HEK293 (cell line): Measurements from ENCODE around the gene RPP25L.

Experiments
- CTCF ChIA-PET: fragments of 350-600 bp; formaldehyde crosslinking; extraction: SDS; loops from one replicate; lab custom pipeline; 2021; ENCODE audit warnings: antibody characterized with exemption; lab: Yijun Ruan, JAX
- POLR2A ChIA-PET: fragments of 300-600 bp; formaldehyde crosslinking; extraction: SDS; loops from one replicate; lab custom pipeline; 2020; ENCODE audit warnings: antibody characterized with exemption, inconsistent platforms; lab: Yijun Ruan, JAX
- H3K27ac ChIP-seq: fragments of 200-500 bp; sonication (Bioruptor generic); 2 replicates; pipeline ENCODE4 v1.5.1; 2014; ENCODE audit warnings: low read depth, low read length, control low read depth, inconsistent platforms; ENCODE audit errors: extremely low read depth
- H3K36me3 ChIP-seq, 2 experiments: fragments of 200-500 bp in 1 of 2; sonication (Bioruptor generic) in 1 of 2; 1 replicate in 1 of 2; 2 replicates in 1 of 2; pipeline ENCODE4 v1.5.1; 2014 to 2017; ENCODE audit warnings: inconsistent platforms in 2 of 2, low read length in 2 of 2; ENCODE audit not compliant: control insufficient read depth in 2 of 2, insufficient read depth in 1 of 2
- H3K4me1 ChIP-seq: fragments of 200-500 bp; sonication (Bioruptor generic); 2 replicates; pipeline ENCODE4 v1.5.1; 2014; ENCODE audit warnings: mild to moderate bottlenecking, low read length, inconsistent platforms; ENCODE audit not compliant: control insufficient read depth, insufficient read depth
- H3K4me3 ChIP-seq: 2 replicates; pipeline ENCODE4 v1.5.1; 2011; ENCODE audit warnings: low read depth, mild to moderate bottlenecking, control low read depth, low read length, moderate library complexity
- H3K9me3 ChIP-seq: fragments of 200-500 bp; sonication (Bioruptor generic); 2 replicates; pipeline ENCODE4 v1.5.1; 2014; ENCODE audit warnings: low read depth, low read length, inconsistent platforms; ENCODE audit not compliant: control insufficient read depth, insufficient read depth
- GLIS1 ChIP-seq: fragments of 450-650 bp; formaldehyde crosslinking; IDR thresholded peaks from 2 replicates; pipeline ENCODE4 v1.5.1; 2016; ENCODE audit warnings: missing biosample characterization, missing genetic modification characterization
- KLF1 ChIP-seq: fragments of 450-650 bp; formaldehyde crosslinking; IDR thresholded peaks from 2 replicates; pipeline ENCODE4 v1.5.1; 2016; ENCODE audit warnings: missing biosample characterization, missing genetic modification characterization
- KLF7 ChIP-seq: fragments of 450-650 bp; formaldehyde crosslinking; IDR thresholded peaks from 2 replicates; pipeline ENCODE4 v1.5.1; 2016; ENCODE audit warnings: missing biosample characterization, missing genetic modification characterization, borderline replicate concordance
- KLF9 ChIP-seq: fragments of 450-650 bp; formaldehyde crosslinking; IDR thresholded peaks from 2 replicates; pipeline ENCODE4 v1.5.1; 2016; ENCODE audit warnings: missing biosample characterization, missing genetic modification characterization, low read depth
- SALL2 ChIP-seq: fragments of 450-650 bp; formaldehyde crosslinking; IDR thresholded peaks from 2 replicates; pipeline ENCODE4 v1.5.0; 2017; ENCODE audit warnings: missing biosample characterization, mild to moderate bottlenecking, missing genetic modification characterization, borderline replicate concordance
- ZFHX2 ChIP-seq: fragments of 450-650 bp; formaldehyde crosslinking; conservative IDR thresholded peaks from 2 replicates; pipeline ENCODE4 v1.5.1; 2016; ENCODE audit warnings: missing biosample characterization, missing genetic modification characterization
- ZFP3 ChIP-seq: fragments of 450-650 bp; formaldehyde crosslinking; IDR thresholded peaks from 2 replicates; pipeline ENCODE4 v1.5.1; 2016; ENCODE audit warnings: low read depth, missing biosample characterization, missing genetic modification characterization
- ZFP69B ChIP-seq: fragments of 450-650 bp; formaldehyde crosslinking; IDR thresholded peaks from 2 replicates; pipeline ENCODE4 v1.5.1; 2016; ENCODE audit warnings: missing biosample characterization, missing genetic modification characterization
- ZNF114 ChIP-seq: fragments of 450-650 bp; formaldehyde crosslinking; IDR thresholded peaks from 2 replicates; pipeline ENCODE4 v1.5.0; 2017; ENCODE audit warnings: missing biosample characterization, missing genetic modification characterization
- ZNF157 ChIP-seq: fragments of 450-650 bp; formaldehyde crosslinking; IDR thresholded peaks from 2 replicates; pipeline ENCODE4 v1.5.1; 2016; ENCODE audit warnings: missing biosample characterization, missing genetic modification characterization
- ZNF175 ChIP-seq: fragments of 450-650 bp; formaldehyde crosslinking; IDR thresholded peaks from 2 replicates; pipeline ENCODE4 v1.5.1; 2016; ENCODE audit warnings: missing biosample characterization, missing genetic modification characterization
- ZNF335 ChIP-seq: fragments of 450-650 bp; formaldehyde crosslinking; conservative IDR thresholded peaks from 2 replicates; pipeline ENCODE4 v1.5.1; 2016; ENCODE audit warnings: missing biosample characterization, missing genetic modification characterization
- ZNF391 ChIP-seq: fragments of 450-650 bp; formaldehyde crosslinking; IDR thresholded peaks from 2 replicates; pipeline ENCODE4 v1.5.1; 2016; ENCODE audit warnings: low read depth, missing biosample characterization, missing genetic modification characterization, borderline replicate concordance
- ZNF394 ChIP-seq: fragments of 450-650 bp; formaldehyde crosslinking; IDR thresholded peaks from 2 replicates; pipeline ENCODE4 v1.5.1; 2016; ENCODE audit warnings: missing biosample characterization, missing genetic modification characterization, mild to moderate bottlenecking, moderate library complexity, borderline replicate concordance
- ZNF423 ChIP-seq: fragments of 450-650 bp; formaldehyde crosslinking; IDR thresholded peaks from 2 replicates; pipeline ENCODE4 v1.5.1; 2016; ENCODE audit warnings: missing biosample characterization, missing genetic modification characterization
- ZNF510 ChIP-seq: fragments of 450-650 bp; formaldehyde crosslinking; IDR thresholded peaks from 2 replicates; pipeline ENCODE4 v1.5.1; 2018; ENCODE audit warnings: mild to moderate bottlenecking, missing genetic modification characterization, missing biosample characterization; ENCODE audit not compliant: insufficient replicate concordance
- ZNF560 ChIP-seq: fragments of 450-650 bp; formaldehyde crosslinking; IDR thresholded peaks from 2 replicates; pipeline ENCODE4 v1.5.1; 2017; ENCODE audit warnings: missing biosample characterization, missing genetic modification characterization, borderline replicate concordance
- ZNF621 ChIP-seq: fragments of 450-650 bp; formaldehyde crosslinking; IDR thresholded peaks from 2 replicates; pipeline ENCODE4 v1.5.1; 2017; ENCODE audit warnings: missing biosample characterization, missing genetic modification characterization
- ZNF658 ChIP-seq: fragments of 450-650 bp; formaldehyde crosslinking; IDR thresholded peaks from 2 replicates; pipeline ENCODE4; 2016; ENCODE audit warnings: missing biosample characterization, missing genetic modification characterization
- ZNF837 ChIP-seq: fragments of 450-650 bp; formaldehyde crosslinking; IDR thresholded peaks from 2 replicates; pipeline ENCODE4 v1.5.1; 2016; ENCODE audit warnings: missing biosample characterization, missing genetic modification characterization
- ZNF843 ChIP-seq: fragments of 450-650 bp; formaldehyde crosslinking; IDR thresholded peaks from 2 replicates; pipeline ENCODE4 v1.5.1; 2016; ENCODE audit warnings: missing biosample characterization, missing genetic modification characterization
- TF ChIP-seq, protein P1 (sequence below): fragments of 450-650 bp; IDR thresholded peaks from 2 replicates; pipeline ENCODE4 v1.5.1; 2018; ENCODE audit warnings: missing biosample characterization, mild to moderate bottlenecking, missing genetic modification characterization
- TF ChIP-seq, protein P2 (sequence below): sonication (generic); formaldehyde crosslinking; IDR thresholded peaks from 2 replicates; pipeline ENCODE4 v1.8.1; 2022; ENCODE audit warnings: mild to moderate bottlenecking, moderate library complexity, missing genetic modification reagents
- TF ChIP-seq, protein P3 (sequence below): fragments of 450-650 bp; formaldehyde crosslinking; IDR thresholded peaks from 2 replicates; pipeline ENCODE4 v1.5.1; 2016; ENCODE audit warnings: missing biosample characterization, missing genetic modification characterization
- TF ChIP-seq, protein P4 (sequence below): fragments of 450-650 bp; formaldehyde crosslinking; optimal IDR thresholded peaks from 2 replicates; pipeline ENCODE3; 2016; ENCODE audit warnings: missing biosample characterization, mild to moderate bottlenecking, missing genetic modification characterization

Gene RPP25L

DNA sequence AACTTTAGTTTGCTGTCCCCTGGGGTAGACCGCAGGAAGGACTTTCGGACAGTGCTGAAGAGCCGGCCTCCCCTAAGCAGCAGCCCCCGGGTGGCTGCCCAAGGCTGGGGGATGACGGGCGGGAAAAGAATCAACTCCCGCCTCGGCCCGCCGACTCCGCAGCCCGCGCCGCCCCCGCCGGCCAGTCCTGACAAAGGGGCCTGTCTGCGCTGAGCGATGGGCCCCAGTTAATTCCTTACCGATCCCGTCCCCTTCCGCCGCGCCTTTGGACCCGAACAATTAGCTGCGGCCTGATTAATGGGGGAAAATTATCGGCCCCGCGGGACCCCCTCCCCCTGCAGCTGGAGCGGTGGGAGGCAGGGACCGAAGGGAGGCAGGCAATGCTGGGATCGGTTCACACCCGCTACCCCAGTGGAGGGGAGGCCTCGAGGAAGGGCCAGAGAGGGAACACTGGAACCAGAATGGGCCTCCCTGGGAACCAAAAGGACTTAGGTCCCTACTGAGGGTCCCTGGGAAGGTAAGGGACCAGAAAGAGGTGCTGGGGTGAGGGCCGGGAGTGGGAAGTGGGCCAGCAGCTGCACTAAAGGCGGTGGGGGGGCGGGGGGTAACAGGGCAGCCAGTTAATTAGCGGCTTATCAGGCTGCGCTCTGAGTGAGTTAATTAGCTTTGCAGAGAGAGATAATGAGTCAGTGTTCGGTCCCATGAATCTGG is 12.7 kb upstream of the RPP25L start (continued):
- TF ChIP-seq KLF7 (no peak), ZFP3 (no peak)

DNA sequence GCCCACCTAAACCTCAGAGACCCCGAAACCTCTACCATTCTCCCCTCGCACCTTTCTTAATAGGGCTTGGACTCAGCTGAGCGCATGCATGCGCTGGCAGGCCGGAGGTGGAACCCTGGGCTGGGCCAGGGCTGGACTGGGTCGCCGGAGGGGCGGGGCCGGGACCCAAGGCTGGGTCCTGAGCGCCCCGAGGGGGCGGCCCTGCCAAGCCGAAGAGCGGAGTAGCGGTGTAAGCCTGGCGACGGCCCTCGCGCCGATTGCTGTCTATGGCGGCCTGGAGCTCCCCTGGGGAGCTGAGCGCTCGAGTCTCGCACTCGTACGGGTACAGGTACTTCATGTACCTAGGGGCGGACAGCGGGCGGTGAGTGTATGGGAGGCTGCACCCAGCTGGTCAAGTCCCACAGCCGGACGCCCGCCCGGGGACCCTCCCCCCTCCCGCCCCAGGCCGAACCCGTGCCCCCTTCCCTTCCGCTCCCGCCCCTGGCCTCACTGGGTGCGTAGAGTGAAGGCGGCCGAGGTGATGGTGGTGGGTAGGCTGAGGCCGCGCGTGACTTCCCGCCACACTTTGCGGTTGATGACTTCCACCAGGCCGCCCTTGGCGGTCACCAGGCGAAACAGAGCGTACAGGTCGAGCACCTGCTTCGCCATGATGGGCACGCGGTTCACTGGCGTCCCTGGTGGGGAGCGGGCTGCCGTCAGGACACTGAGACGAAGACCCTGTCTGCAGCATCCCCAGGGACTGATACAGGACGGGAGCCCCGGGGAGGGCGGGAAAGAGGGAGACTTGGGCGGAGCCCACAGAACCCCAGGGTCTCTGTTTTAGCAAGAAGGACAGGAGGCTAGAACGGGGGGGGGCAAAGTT is 11.7 kb upstream of the RPP25L start:
- Histone ChIP-seq H3K4me3 (no peak overlapping the region), H3K4me1 (no peaks in the 10 kb centered on the region; the same call in 1 of the 2 replicates)
- no peak for TF ChIP-seq KLF1 (tag by site-specific recombination)
- TF ChIP-seq ZNF510, result no peak
- no peak for TF ChIP-seq ZFHX2 (tag by site-specific recombination)
- no peak for TF ChIP-seq ZNF843
- no peak for TF ChIP-seq ZNF391 (tag by site-specific recombination)
- TF ChIP-seq ZNF394 (tag by site-specific recombination), result no peak
- TF ChIP-seq ZNF423 (tag by site-specific recombination), result no peak
- no peak for TF ChIP-seq ZNF175
- no peak for TF ChIP-seq ZNF157
- TF ChIP-seq KLF9 (tag by site-specific recombination), result no peak
- TF ChIP-seq ZNF658, result no peak
- TF ChIP-seq ZNF335 (tag by site-specific recombination), result no peak
- no peak for TF ChIP-seq ZNF114 (tag by site-specific recombination)
- no peak for TF ChIP-seq GLIS1 (tag by site-specific recombination)
- TF ChIP-seq ZNF837 (tag by site-specific recombination), result no peak
- TF ChIP-seq ZNF560 (tag by site-specific recombination), result no peak
- TF ChIP-seq, protein P1, sequence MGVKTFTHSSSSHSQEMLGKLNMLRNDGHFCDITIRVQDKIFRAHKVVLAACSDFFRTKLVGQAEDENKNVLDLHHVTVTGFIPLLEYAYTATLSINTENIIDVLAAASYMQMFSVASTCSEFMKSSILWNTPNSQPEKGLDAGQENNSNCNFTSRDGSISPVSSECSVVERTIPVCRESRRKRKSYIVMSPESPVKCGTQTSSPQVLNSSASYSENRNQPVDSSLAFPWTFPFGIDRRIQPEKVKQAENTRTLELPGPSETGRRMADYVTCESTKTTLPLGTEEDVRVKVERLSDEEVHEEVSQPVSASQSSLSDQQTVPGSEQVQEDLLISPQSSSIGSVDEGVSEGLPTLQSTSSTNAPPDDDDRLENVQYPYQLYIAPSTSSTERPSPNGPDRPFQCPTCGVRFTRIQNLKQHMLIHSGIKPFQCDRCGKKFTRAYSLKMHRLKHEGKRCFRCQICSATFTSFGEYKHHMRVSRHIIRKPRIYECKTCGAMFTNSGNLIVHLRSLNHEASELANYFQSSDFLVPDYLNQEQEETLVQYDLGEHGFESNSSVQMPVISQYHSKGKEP, result no peak
- TF ChIP-seq, all 188 proteins: peak for 0
- ChIA-PET POLR2A (no interaction called here), CTCF (interaction anchor here (0.7 to 7.3 kb wide), 2 partner anchors 10 to 1037 kb away, joined by 3 to 59 read pairs; no protein-coding TSS in a partner anchor)
- Histone ChIP-seq H3K9me3 (no peaks in the 10 kb centered on the region), H3K27ac (no peak overlapping the region), H3K36me3 (peaks cover 0 to 5% of the 10 kb centered on the region in 2 experiments; a peak in 1 of 3 replicates)

DNA sequence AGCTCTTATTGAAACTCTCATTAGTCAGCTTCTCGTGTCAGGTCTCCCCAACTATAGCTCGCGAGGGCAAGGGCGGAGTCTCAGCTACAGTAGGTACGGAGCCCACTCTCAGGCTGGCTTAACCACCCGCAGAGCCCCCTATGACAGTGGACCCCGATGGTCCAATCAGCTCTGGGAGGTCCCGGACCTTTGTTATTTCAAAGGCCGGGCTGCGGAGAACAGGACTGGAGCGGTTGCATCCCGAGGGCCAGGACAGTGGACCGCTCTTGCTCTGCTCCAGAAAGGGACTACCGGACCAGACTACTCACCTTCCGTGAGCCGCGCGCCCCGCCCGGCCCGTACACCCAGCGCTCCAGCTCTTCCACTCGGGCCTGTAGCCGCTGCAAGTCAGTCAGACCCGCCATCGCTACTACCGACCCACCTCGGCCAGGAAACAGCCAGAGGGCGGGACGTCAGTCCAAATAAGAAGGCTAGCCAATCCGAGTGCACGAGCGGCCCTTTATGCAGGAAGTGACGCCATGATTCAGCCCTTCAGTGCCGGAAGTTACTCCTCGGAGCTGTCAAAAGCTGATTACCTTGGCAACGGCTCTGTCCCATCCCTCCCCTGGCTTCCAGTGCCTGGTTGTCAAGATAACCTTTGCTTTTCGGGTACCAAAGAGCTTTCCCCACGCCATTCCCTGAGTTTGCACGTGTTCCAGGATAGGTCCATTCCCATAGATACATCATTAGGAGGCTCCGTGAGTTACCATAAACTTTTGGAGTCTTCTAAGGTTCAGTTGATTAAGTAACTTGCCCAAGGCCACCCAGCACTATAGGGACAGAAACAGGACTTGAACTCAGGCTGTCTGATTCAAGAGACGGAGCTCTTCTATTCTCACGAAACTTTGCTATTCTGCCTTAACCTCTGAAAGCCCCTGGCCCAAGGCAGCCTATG is 8.4 kb upstream of the RPP25L start, which contains the start of gene DCTN3:
Gene DCTN3, minus strand, starts transcription at position 435 of the 934 bp plus-strand sequence. Its CDS starts 31 bp downstream, at position 404.
- H3K36me3 ChIP-seq, result peaks cover 5 to 38% of the 10 kb centered on the region in 2 experiments; a peak in 2 of 3 replicates
- no peaks in the 10 kb centered on the region for H3K9me3 ChIP-seq
- POLR2A ChIA-PET, result interaction anchor here (0.6 to 2.6 kb wide), 11 partner anchors 9 to 243 kb away, joined by 3 to 23 read pairs (median 4); partner anchors contain the start of genes GALT, MYORG and SIGMAR1
- H3K4me3 ChIP-seq, result peak within 1 kb of the TSS; percentile 91
- H3K27ac ChIP-seq, result peak within 1 kb of the TSS; percentile 27; the same call in 1 of the 2 replicates
- no peaks in the 10 kb centered on the region for H3K4me1 ChIP-seq
- CTCF ChIA-PET, result interaction anchor here (0.6 to 7.3 kb wide), 13 partner anchors 9 to 242 kb away, joined by 3 to 59 read pairs (median 3); partner anchors contain the start of genes ARID3C and RPP25L
- no peak for TF ChIP-seq ZNF621 (tag by site-specific recombination)
- TF ChIP-seq SALL2 (tag by site-specific recombination), result no peak
- TF ChIP-seq, protein P2, sequence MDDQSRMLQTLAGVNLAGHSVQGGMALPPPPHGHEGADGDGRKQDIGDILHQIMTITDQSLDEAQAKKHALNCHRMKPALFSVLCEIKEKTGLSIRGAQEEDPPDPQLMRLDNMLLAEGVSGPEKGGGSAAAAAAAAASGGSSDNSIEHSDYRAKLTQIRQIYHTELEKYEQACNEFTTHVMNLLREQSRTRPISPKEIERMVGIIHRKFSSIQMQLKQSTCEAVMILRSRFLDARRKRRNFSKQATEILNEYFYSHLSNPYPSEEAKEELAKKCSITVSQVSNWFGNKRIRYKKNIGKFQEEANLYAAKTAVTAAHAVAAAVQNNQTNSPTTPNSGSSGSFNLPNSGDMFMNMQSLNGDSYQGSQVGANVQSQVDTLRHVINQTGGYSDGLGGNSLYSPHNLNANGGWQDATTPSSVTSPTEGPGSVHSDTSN (CRISPR knock-in tag), result no peak
- no peak for TF ChIP-seq ZFP69B (tag by site-specific recombination)
- TF ChIP-seq, protein P3, sequence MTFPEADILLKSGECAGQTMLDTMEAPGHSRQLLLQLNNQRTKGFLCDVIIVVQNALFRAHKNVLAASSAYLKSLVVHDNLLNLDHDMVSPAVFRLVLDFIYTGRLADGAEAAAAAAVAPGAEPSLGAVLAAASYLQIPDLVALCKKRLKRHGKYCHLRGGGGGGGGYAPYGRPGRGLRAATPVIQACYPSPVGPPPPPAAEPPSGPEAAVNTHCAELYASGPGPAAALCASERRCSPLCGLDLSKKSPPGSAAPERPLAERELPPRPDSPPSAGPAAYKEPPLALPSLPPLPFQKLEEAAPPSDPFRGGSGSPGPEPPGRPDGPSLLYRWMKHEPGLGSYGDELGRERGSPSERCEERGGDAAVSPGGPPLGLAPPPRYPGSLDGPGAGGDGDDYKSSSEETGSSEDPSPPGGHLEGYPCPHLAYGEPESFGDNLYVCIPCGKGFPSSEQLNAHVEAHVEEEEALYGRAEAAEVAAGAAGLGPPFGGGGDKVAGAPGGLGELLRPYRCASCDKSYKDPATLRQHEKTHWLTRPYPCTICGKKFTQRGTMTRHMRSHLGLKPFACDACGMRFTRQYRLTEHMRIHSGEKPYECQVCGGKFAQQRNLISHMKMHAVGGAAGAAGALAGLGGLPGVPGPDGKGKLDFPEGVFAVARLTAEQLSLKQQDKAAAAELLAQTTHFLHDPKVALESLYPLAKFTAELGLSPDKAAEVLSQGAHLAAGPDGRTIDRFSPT (tag by site-specific recombination), result no peak
- TF ChIP-seq, protein P4, sequence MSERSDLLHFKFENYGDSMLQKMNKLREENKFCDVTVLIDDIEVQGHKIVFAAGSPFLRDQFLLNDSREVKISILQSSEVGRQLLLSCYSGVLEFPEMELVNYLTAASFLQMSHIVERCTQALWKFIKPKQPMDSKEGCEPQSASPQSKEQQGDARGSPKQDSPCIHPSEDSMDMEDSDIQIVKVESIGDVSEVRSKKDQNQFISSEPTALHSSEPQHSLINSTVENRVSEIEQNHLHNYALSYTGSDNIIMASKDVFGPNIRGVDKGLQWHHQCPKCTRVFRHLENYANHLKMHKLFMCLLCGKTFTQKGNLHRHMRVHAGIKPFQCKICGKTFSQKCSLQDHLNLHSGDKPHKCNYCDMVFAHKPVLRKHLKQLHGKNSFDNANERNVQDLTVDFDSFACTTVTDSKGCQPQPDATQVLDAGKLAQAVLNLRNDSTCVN (tag by site-specific recombination), result no peak
